Inflammatory macrophage treated with lipopolysaccharide for 1 hour (primary cell): Measurements from ENCODE around the gene STOX1.
"Not testable (repeated sequence)": the region's sequence is repeated elsewhere in the genome, so short reads cannot be mapped to it uniquely, and the experiment has no call there.

ENCODE experiments used
- DNase-seq, 2 donors: peaks; one replicate each; pipeline ENCODE4 v3.0.0-alpha.2; 2020 to 2022

Gene STOX1, protein sequence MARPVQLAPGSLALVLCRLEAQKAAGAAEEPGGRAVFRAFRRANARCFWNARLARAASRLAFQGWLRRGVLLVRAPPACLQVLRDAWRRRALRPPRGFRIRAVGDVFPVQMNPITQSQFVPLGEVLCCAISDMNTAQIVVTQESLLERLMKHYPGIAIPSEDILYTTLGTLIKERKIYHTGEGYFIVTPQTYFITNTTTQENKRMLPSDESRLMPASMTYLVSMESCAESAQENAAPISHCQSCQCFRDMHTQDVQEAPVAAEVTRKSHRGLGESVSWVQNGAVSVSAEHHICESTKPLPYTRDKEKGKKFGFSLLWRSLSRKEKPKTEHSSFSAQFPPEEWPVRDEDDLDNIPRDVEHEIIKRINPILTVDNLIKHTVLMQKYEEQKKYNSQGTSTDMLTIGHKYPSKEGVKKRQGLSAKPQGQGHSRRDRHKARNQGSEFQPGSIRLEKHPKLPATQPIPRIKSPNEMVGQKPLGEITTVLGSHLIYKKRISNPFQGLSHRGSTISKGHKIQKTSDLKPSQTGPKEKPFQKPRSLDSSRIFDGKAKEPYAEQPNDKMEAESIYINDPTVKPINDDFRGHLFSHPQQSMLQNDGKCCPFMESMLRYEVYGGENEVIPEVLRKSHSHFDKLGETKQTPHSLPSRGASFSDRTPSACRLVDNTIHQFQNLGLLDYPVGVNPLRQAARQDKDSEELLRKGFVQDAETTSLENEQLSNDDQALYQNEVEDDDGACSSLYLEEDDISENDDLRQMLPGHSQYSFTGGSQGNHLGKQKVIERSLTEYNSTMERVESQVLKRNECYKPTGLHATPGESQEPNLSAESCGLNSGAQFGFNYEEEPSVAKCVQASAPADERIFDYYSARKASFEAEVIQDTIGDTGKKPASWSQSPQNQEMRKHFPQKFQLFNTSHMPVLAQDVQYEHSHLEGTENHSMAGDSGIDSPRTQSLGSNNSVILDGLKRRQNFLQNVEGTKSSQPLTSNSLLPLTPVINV

DNA sequence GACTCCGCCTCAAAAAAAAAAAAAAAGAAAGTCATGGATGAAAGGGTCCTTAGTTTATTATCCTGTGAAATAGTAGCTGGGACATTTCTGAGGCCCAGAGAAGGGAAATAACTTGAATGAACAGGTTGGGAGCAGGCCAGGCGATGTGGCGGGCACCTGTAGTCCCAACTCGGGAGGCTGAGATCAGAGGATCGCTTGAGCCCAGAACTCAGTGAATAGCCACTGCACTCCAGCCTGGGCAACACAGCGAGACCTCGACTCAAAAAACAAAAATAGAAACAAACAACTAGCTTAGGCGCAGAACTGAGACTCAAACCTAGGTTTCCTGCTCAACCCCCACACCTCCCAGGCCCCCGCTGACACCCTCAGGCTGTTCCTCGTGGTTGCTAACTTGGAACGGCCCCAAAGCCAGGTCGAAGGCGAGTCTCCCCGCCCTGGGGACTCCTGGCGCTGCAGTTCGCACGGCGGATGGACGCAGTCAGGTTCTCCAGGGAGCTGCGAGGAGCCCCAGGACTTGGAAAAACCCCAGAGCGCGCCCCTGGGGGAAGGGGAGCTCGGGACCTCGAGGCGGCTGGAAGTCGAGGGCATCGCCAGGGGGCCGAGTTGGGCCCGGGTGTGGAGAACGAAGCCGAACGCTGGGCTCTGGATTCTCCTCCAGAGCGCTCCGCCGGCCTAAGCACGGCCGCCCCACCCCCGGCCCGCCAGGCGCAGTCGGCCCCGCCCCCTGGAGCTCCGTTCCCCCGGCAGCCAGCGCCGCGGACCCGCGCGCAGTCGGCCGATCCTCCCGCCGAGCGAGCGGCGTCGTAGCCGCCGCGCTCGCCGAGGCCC lies at the start of gene STOX1:
STOX1 (plus strand) TSS at position 768 of the 828 bp plus-strand sequence. CDS start 93 bp downstream, outside the sequence.
- DNase-seq = peak; percentile 24 to 25

DNA sequence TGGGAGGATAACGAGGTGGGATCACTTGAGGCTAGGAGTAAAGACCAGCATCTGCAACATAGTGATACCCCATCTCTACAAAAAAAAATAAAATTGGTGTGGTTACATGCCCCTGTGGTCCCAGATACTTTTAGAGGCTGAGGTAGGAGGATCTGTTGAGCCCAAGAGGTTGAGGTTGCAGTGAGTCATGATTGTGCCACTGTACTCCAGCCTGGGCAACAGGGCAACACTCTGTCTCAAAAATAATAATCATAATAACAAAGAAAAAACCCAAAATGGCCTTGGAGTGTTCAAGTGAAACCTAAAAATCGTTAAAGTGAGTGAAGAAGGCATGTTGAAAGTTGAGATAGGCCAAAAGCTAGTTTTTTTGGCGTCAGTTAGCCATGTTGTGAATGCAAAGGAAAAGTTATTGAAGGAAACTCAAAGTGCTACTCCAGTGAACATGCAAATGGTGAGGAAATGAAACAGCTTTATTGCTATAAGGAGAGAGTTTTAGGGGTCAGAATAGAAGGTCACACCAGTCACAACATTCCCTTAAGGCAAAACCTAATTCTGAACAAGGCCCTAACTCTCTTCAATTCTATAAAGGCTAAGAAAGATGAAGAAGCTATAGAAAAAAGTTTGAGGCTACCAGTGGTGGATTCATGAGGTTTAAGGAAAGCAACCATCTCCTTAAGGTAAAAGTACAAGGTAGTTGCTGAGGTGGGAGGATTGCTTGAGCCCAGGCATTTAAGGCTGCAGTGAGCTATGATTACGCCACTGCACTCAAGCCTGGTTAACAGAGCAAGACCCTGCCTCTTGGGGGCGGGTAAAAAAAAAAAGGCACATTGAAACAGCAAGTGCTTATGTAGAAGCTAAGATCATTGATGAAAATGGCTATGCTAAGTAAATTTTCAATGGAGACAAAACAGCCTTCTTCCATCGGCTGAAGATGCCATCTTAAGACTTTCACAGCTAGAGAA lies 45.4 kb upstream of the STOX1 start:
- DNase-seq = no peak

DNA sequence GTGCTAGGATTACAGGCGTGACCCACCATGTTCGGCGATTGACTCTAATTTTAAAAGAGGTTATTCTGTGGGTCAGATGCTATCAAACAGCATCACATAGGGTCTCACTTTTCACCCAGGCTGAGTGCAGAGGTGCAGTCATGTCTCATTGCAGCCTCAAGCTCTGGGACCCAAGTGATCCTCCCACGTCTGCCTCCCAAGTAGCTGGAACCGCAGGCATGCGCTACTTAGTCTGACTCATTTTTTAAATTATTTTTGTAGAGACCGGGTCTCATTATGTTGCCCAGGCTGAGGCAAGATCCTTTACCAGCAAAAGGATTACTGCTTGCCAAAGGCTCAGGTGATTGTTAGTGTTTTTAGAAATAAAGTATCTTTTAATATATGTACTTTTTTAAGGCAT lies 42.9 kb upstream of the STOX1 start:
- no peak for DNase-seq

DNA sequence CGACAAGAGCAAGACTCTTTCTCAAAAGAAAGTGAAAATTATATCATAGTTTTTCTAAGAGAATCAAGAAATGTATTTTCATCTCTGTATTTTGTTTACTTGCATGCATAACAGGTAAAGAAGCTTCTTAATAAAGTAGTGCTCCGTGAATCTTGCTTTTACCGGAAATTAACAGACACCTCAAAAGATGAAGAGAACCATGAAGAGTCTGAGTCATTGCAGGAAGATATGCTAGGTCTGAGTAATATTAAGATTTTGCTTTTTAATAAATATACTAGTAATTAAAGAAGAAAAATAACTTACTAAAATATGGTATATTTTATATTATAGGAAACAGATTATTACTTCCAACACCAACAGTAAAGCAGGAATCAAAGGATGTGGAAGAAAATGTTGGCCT lies 39.5 kb upstream of the STOX1 start:
- no peak for DNase-seq

DNA sequence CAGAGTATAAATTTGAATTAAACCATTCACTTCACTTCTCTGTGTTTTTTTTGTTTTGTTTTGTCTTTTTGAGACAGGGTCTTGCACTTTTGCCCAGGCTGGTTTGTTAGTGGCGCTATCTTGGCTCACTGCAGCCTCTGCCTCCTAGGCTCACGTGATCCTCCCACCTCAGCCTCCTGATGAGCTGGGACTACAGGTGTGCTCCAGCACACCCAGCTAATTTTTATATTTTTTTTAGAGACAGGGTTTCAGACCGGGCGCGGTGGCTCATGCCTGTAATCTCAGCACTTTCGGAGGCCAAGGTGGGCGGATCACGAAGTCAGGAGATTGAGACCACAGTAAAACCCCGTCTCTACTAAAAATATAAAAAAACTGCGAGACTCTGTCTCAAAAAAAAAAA lies 36.9 kb upstream of the STOX1 start:
- no peak for DNase-seq

DNA sequence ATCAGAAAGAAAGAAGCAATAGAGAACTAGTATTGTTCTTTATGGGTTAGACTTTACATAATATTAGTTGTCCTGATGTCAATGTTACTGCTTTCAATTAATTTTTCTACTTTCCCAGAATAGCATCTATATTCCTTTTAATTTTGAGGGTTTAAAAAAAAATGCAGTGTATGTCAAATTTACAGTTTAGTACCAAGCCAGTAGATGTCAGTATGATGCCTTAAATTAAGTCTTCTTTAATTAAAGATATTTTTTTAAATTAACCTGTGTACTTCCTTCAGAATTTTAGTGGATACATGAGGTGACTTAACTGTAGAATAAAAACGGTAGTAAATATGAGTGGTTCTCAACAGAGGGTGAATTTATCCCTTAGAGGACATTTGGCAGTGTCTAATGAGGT lies 35.2 kb upstream of the STOX1 start:
- no peak for DNase-seq

DNA sequence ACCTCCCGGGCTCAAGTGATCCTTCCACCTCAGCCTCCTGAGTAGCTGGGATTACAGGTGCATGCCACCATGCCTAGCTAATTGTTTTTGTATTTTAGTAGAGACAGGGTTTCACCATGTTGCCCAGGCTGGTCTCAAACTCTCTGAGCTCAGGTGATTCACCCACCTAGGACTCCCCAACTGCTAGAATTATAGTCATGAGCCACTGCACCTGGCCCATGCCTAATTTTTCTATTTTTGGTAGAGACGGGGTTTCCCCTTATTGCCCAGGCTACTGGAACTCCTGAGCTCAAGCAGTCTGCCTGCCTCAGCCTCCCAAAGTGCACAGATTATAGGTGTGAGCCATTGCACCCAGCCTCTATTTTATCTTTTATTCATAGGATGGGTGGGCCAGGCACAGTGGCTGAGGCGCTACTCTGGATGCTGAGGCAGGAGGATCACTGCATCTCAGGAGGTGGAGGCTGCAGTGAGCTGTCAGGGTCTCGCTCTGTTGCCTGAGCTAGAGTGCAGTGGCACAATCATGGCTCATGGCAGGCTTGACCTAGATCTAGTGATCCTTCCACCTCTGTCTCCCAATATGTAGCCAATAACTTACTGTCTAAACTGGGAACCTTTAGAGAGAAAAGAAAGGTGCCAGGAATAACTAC lies 31.3 kb upstream of the STOX1 start:
- DNase-seq = no peak

DNA sequence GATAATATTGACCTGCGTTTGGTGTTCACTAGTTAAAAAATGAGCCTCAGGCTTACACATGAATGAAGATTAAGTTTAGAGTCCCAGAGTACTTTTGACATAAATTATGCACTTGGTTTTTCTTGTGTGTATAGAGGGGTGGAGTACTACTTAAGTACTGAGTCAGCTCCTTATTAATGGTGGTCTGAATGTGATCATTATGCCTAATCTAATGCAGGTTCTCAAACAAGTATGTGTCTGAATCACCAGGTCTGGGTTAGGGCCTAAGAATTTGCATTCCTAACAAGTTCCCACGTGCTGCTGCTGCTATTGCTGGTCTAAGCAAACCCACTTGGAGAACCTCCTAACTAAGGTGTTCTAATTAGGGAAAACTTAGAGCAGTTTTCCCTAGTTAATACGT lies 30.7 kb upstream of the STOX1 start:
- no peak for DNase-seq

DNA sequence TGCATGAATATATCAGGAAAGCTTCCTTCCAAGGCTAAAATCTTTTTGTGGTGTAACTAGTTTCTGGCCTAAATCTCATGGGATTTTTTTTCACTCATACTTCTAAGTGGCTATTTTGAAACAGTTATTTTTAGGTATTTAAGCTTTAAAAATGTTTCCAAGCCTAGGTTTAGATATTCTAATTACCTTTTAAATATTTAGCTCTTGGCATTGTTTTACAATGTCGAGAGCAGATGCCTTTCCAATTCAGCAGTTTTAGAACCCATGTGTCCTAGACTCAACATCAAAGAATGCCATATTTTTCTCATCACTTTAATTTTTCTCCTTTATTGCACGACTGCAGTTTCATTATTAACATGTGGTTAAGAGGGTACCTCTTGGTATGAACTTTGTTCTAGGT lies 27.1 kb upstream of the STOX1 start:
- DNase-seq = no peak

DNA sequence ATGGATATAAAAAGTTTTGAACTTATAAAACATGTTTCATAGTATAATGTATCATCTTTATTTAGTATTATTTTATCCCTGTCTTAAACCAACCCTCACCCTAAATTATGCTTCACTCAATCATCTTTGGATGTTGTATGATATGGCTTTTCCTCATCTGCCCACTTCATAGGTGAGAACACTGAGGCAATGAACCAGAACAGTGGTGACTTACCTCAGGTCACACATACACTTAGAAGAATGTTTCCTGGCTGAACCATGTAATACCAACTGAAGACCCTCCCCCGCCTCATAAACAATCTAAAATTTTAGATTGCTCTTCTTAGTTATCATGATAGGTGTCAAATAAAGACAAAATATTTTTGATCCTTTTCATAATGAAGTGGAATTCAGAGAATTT lies 22.6 kb upstream of the STOX1 start:
- DNase-seq = no peak

DNA sequence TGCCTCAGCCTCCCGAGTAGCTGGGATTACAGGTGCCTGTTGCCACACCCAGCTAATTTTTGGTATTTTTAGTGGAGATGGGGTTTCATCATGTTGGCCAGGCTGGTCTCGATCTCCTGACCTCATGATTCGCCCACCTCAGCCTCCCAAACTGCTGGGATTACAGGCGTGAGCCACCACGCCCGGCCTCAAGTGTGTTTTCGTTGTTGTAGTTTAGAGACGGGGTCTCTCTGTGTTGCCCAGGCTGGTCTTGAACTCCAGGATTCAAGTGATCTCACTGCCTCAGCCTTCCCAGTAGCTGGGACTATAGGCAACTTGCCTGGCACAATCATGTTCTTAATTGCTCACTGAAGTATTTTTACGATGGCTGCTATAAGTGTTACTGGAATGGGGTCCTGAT lies 16.5 kb upstream of the STOX1 start:
- not testable (repeated sequence) for DNase-seq

DNA sequence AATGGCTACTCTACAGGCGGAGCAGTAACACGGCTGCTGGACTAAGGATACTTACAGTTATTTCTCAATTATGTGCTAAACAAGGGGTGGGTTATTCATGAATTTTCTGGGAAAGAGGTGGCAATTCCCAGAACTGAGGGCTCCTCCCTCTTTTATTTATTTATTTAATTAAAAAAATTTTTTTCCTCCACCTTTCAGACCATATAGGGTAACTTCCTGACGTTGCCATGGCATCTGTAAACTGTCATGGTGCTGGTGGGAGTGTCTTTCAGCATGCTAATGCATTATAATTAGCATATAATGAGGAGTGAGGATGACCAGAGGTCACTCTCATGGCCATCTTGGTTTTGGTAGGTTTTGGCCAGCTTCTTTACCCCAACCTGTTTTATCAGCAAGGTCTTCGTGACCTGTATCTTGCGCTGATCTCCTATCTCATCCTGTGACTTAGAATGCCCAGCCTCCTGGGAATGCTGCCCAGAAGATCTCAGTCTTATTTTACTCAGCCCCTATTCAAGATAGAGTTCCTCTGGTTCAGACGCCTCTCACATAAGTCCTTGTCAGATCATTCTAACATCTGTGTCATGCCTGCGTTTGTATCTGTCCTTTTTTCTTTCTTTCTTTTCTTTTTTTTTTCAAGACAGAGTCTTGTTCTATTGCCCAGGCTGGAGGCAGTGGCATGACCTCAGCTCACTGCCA lies 15.9 kb upstream of the STOX1 start:
- DNase-seq = no peak

DNA sequence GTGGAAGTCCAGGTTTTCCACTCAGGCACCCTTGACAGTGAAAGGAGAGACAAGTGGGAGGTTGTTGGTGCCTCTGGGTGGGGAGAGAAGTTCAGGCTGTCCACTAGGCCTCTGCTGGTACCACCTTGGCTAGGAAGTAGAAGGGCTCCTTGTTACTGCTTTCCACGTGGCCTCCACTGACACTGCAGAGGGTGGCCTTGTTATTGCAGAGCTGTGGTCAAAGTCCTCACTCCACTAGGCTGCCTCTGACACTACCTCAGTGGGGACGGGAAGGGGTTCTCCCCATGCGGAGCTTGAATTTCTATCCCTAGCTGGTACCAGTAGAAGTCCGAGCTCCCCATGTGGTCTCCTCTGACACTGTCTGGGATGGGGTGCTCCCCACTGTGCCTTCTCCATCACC lies 14.9 kb upstream of the STOX1 start:
- no peak for DNase-seq

DNA sequence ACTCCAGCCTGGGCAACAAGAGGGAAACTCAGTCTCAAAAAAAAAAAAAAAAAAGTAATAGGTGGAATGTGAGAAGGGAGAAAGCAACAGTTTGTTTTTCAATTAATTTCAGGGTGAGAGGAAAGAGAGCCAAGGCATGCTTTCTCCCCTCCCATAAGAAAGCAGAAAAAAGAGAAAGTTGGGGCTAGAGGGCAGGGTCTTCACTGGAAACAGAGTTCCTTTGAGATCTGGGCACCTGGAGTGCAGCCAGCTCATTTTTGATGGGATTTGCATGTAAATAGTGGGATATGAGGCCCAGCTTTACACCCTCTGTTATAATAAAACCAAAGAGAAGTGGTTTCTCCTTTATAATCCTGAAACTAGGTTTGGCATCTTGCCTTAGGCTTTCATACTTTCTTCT lies 13.8 kb upstream of the STOX1 start:
- DNase-seq = no peak

DNA sequence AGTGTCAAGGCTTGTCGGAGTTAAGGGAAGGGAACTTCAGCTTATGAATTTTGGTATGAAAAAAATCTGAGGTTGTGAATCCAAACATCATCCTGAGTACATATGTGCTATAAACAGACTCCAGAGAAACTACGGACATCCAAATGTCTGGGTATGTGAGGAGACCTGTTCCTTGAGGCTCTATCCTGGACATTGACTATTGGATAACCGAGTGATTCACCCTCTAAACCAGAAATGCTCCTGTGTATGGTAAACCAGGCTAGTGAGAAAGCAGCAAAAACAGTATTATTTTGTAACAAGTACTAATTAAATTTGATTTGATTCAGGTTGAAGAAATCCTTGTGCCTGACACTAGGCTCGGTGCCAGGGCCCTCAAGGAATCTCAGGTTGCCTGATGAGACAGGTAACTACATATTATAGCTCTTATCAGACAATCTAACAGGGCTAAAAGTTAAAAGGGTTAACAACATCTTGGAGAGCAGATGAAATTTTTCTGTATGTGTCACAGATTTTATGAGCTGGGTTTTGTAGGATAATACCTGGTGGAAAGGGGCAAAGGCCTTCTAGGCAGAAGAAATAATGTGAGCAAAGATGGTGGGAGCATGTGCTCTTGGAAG lies 10.4 kb upstream of the STOX1 start:
- DNase-seq = no peak

DNA sequence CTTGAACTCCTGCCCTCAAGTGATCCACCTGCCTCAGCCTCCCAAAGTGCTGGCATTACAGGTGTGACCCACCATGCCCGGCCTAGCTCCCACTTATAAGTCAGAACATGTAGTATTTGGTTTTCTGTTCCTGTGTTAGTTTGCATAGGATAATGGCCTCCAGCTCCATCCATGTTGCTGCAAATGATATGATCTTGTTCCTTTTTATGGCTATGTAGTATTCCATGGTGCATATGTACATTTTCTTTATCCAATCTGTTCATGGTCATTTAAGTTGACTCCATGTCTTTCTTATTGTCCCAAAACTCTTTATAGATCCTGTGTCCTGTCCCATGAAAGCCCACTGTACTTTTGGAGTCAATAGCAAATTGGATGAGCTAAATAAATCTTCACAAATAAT lies 7.0 kb upstream of the STOX1 start:
- DNase-seq = not testable (repeated sequence)

DNA sequence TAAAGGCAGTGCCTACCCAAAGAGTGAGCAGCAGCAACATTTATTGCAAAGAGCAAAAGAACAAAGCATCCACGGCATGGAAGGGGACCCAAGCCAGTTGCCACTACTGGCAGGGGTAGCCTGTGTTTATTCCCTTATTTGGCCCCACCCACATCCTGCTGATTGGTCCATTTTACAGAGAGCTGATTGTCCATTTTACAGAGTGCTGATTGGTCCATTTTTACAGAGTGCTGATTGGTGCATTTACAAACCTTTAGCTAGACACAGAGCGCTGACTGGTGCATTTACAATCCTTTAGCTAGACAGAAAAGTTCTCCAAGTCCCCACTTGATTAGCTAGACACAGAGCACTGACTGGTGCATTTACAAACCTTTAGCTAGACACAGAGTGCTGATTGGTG lies 4.7 kb upstream of the STOX1 start:
- not testable (repeated sequence) for DNase-seq

DNA sequence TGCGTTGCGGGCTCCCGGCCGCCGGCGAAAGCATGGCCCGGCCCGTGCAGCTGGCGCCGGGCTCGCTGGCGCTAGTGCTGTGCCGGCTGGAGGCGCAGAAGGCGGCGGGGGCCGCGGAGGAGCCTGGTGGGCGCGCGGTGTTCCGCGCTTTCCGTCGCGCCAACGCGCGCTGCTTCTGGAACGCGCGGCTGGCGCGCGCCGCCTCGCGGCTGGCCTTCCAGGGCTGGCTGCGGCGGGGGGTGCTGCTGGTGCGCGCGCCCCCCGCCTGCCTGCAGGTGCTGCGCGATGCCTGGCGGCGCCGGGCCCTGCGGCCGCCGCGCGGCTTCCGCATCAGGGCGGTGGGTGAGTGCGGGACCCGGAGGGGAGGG lies 245 bp downstream of the STOX1 start:
- not testable (repeated sequence) for DNase-seq

DNA sequence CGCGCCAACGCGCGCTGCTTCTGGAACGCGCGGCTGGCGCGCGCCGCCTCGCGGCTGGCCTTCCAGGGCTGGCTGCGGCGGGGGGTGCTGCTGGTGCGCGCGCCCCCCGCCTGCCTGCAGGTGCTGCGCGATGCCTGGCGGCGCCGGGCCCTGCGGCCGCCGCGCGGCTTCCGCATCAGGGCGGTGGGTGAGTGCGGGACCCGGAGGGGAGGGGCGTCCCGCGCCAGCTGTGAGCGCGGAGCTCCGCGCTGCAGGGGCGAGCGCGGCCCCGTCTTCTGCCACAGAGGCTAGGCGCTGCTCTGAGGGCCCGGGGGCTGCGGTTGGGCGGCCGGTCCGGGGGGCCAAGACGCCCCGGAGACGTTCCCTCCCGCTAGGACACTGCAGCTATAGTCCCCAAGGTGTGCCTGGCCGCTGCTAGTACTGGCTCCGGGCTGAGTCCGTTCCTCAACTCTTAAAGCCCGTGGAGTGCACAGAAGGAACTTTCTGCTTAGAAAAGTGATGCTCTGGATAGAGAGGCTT lies 811 bp downstream of the STOX1 start:
- not testable (repeated sequence) for DNase-seq

DNA sequence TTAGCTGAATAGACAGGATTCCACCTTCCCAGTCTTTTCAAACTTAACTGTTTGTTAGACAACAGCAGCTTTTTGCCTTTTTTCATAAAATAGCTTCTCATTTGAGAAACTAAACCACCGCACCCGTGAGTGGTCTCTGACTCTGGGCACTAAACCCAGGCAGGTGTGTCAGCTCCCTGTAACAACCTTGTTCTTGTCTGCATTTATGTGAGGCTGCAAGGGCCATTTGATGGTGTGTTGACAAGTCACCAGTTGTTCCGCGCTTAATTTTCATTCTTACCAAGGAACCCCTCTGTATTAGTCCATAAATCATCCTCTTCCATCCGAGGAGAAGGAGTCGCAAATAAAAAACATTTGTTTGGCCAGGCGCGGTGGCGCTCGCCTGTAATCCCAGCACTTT lies 1.5 kb downstream of the STOX1 start:
- DNase-seq = no peak
